ENCODE measurements around the gene STAC. TPM values are rescaled to one million over a fixed set of nuclear protein-coding genes. Genes with fewer than 3 reads are reported as not detected.

Gene STAC
- total RNA-seq, 1 experiment from 2014 or later, result 2.0 TPM

- Histone ChIP-seq H3K4me3 (ENCODE audit: low read depth, low read length, poor library complexity, severe bottlenecking) (no peak overlapping the region), H3K9me3 (ENCODE audit: low read depth, low read length, poor library complexity, severe bottlenecking) (no peaks in the 10 kb centered on the region), H3K4me1 (ENCODE audit: insufficient read depth, low read length, poor library complexity, severe bottlenecking) (no peaks in the 10 kb centered on the region), H3K27ac (ENCODE audit: low read depth, low read length, poor library complexity, severe bottlenecking) (no peak overlapping the region), H3K36me3 (ENCODE audit: insufficient read depth, low read length, poor library complexity, severe bottlenecking) (no peaks in the 10 kb centered on the region), H3K27me3 (replicated peaks; ENCODE audit: insufficient read depth, low read depth, low read length, poor library complexity) (no peaks in the 10 kb centered on the region)
- TF ChIP-seq EZH2 (IDR thresholded peaks at IDR 0.05; ENCODE audit: borderline replicate concordance, low read depth, low read length, poor library complexity, severe bottlenecking) (no peak), CTCF (conservative IDR thresholded peaks at IDR 0.05; ENCODE audit: low read depth, low read length) (no peak)
- intact Hi-C loops (cut with micrococcal nuclease; ENCODE audit: unreplicated experiment), result no loop called here
- POLR2A ChIA-PET (ENCODE audit: low non-redundant PET), result no interaction called here
- CTCF ChIA-PET, result no interaction called here
- DNase-seq (ENCODE audit: low spot score), result no peak
- no TSS peak for BruUV-seq (replicated peaks)
These were observed 23.4 kb downstream of the STAC start for GRCh38 chr3:36403661-36404060.

GRCh38 chr3:36405190-36405589 lies 24.9 kb downstream of the STAC start:
- POLR2A ChIA-PET (ENCODE audit: low non-redundant PET), result interaction anchor here (0.7 kb wide), 1 partner anchor 219 kb away, joined by 3 read pairs; no protein-coding TSS in a partner anchor
- TF ChIP-seq EZH2 (IDR thresholded peaks at IDR 0.05; ENCODE audit: borderline replicate concordance, low read depth, low read length, poor library complexity, severe bottlenecking) (no peak), CTCF (conservative IDR thresholded peaks at IDR 0.05; ENCODE audit: low read depth, low read length) (no peak)
- CTCF ChIA-PET, result no interaction called here
- intact Hi-C loops (cut with micrococcal nuclease; ENCODE audit: unreplicated experiment), result no loop called here
- no peak overlapping the region for H3K4me3 ChIP-seq (ENCODE audit: low read depth, low read length, poor library complexity, severe bottlenecking)
- no peaks in the 10 kb centered on the region for H3K9me3 ChIP-seq (ENCODE audit: low read depth, low read length, poor library complexity, severe bottlenecking)
- H3K4me1 ChIP-seq (ENCODE audit: insufficient read depth, low read length, poor library complexity, severe bottlenecking), result no peaks in the 10 kb centered on the region
- no peaks in the 10 kb centered on the region for H3K27me3 ChIP-seq (replicated peaks; ENCODE audit: insufficient read depth, low read depth, low read length, poor library complexity)
- no TSS peak for BruUV-seq (replicated peaks)
- H3K36me3 ChIP-seq (ENCODE audit: insufficient read depth, low read length, poor library complexity, severe bottlenecking), result no peaks in the 10 kb centered on the region
- DNase-seq (ENCODE audit: low spot score), result no peak
- H3K27ac ChIP-seq (ENCODE audit: low read depth, low read length, poor library complexity, severe bottlenecking), result no peak overlapping the region

GRCh38 chr3:36408146-36408545 lies 27.8 kb downstream of the STAC start:
- BruUV-seq (replicated peaks), result no TSS peak
- ChIA-PET POLR2A (ENCODE audit: low non-redundant PET) (no interaction called here), CTCF (no interaction called here)
- H3K4me1 ChIP-seq (ENCODE audit: insufficient read depth, low read length, poor library complexity, severe bottlenecking), result no peaks in the 10 kb centered on the region
- no peak overlapping the region for H3K4me3 ChIP-seq (ENCODE audit: low read depth, low read length, poor library complexity, severe bottlenecking)
- no peaks in the 10 kb centered on the region for H3K9me3 ChIP-seq (ENCODE audit: low read depth, low read length, poor library complexity, severe bottlenecking)
- H3K36me3 ChIP-seq (ENCODE audit: insufficient read depth, low read length, poor library complexity, severe bottlenecking), result no peaks in the 10 kb centered on the region
- intact Hi-C loops (cut with micrococcal nuclease; ENCODE audit: unreplicated experiment), result loop anchor here (2.0 kb wide), 1 partner anchor 293 kb away; no protein-coding TSS in a partner anchor
- H3K27me3 ChIP-seq (replicated peaks; ENCODE audit: insufficient read depth, low read depth, low read length, poor library complexity), result no peaks in the 10 kb centered on the region
- DNase-seq (ENCODE audit: low spot score), result peak; percentile 10
- no peak overlapping the region for H3K27ac ChIP-seq (ENCODE audit: low read depth, low read length, poor library complexity, severe bottlenecking)
- TF ChIP-seq EZH2 (IDR thresholded peaks at IDR 0.05; ENCODE audit: borderline replicate concordance, low read depth, low read length, poor library complexity, severe bottlenecking) (no peak), CTCF (conservative IDR thresholded peaks at IDR 0.05; ENCODE audit: low read depth, low read length) (peak; percentile 45)

Data from A673 (cell line).